Measurements from ENCODE around the gene KCNQ5.

Gene KCNQ5

GRCh38 chr6:72622094-72622940 lies 453 bp downstream of the KCNQ5 start:
- Histone ChIP-seq H3K27me3 (ENCODE audit: control insufficient read depth, insufficient read depth, low read length) (peaks cover 47% of the 10 kb centered on the region), H3K9me3 (ENCODE audit: control insufficient read depth, low read length) (no peaks in the 10 kb centered on the region), H3K9ac (ENCODE audit: low read length) (no peak overlapping the region), H3K4me1 (ENCODE audit: control insufficient read depth, insufficient read depth, low read length) (peaks cover 32% of the 10 kb centered on the region), H3K4me3 (ENCODE audit: low read length) (peak overlapping the region; percentile 44), H3K36me3 (ENCODE audit: control insufficient read depth, insufficient read depth, low read length) (no peaks in the 10 kb centered on the region)

DNA sequence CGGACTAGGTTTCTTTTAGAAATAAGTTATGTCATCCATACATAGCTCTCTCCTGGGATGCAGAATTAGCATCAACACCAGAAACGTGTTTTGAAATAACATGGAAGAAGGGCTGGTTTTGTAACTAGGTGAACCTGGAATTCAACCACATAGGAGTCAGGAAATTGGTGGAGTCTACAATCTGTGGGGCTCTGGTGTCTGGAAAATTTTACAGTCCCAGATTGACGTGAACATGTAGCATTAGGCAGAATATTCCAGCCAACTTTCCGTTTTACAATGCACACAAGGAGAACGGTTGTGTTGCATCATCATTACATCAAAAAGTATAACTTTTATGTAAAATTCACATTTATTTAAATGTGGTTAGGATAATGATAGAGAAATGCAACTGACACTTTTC lies 1.9 kb downstream of the KCNQ5 start:
- Histone ChIP-seq H3K9me3 (ENCODE audit: control insufficient read depth, low read length) (no peaks in the 10 kb centered on the region), H3K9ac (ENCODE audit: low read length) (no peak overlapping the region), H3K36me3 (ENCODE audit: control insufficient read depth, insufficient read depth, low read length) (no peaks in the 10 kb centered on the region), H3K4me3 (ENCODE audit: low read length) (no peak overlapping the region), H3K27me3 (ENCODE audit: control insufficient read depth, insufficient read depth, low read length) (peaks cover 47% of the 10 kb centered on the region), H3K4me1 (ENCODE audit: control insufficient read depth, insufficient read depth, low read length) (peaks cover 32% of the 10 kb centered on the region)

DNA sequence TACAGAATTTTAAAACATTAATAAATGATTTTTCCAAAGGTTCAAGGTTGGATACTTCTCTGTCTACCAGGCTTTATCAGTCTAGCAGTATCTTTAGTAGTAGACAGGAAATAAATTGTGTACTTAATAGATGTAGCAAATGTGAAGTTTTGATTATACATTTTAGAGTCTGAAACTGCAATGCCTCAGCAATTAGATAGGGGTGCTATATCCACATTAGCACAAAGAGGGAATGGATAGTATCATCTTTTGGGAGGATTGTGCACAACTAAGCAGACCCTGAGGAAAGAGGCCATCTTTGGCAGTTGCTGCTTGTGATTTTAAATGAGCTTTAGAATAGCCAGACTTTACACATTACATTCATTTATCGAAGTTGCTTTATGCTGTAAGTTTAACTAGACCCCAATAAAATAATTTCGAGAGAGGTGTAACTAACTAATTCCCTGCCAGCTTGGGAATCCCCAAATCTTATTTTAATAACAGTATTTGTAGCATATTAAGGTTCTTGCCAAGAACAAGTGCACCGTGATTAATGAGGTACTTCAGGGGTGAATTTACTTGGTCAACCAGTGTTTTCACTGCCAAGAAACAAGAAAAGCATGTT lies 2.8 kb downstream of the KCNQ5 start:
- Histone ChIP-seq H3K36me3 (ENCODE audit: control insufficient read depth, insufficient read depth, low read length) (no peaks in the 10 kb centered on the region), H3K27me3 (ENCODE audit: control insufficient read depth, insufficient read depth, low read length) (peaks cover 47% of the 10 kb centered on the region), H3K9ac (ENCODE audit: low read length) (no peak overlapping the region), H3K4me3 (ENCODE audit: low read length) (no peak overlapping the region), H3K9me3 (ENCODE audit: control insufficient read depth, low read length) (no peaks in the 10 kb centered on the region), H3K4me1 (ENCODE audit: control insufficient read depth, insufficient read depth, low read length) (peaks cover 32% of the 10 kb centered on the region)

- H3K9me3 ChIP-seq (ENCODE audit: control insufficient read depth, low read length): no peaks in the 10 kb centered on the region
- no peak overlapping the region for H3K9ac ChIP-seq (ENCODE audit: low read length)
- peaks cover 32% of the 10 kb centered on the region for H3K27me3 ChIP-seq (ENCODE audit: control insufficient read depth, insufficient read depth, low read length)
- H3K4me3 ChIP-seq (ENCODE audit: low read length): no peak overlapping the region
- peaks cover 23% of the 10 kb centered on the region for H3K4me1 ChIP-seq (ENCODE audit: control insufficient read depth, insufficient read depth, low read length)
- no peaks in the 10 kb centered on the region for H3K36me3 ChIP-seq (ENCODE audit: control insufficient read depth, insufficient read depth, low read length)
Observed at GRCh38 chr6:72626126-72626525, 4.3 kb downstream of the KCNQ5 start.

DNA sequence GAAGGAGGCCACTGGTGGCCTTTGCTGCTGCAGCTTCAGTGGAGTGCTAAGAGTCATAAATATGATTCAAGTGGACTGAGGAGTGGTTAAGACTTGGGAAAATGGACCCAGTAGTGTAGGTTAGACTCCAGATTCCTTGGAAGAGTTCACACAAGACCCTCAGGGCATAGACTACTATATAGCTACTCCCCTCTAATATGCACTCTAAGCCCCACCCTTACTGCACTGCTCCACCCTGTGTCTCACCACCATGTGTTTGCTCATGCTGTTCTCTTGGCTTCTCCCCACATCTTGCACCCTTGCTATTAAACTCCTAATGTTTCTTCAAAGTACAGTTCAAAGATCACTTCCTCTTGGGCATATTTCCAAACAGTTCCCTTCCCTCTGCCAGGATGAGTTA lies 5.7 kb downstream of the KCNQ5 start:
- Histone ChIP-seq H3K4me3 (ENCODE audit: low read length) (no peak overlapping the region), H3K36me3 (ENCODE audit: control insufficient read depth, insufficient read depth, low read length) (no peaks in the 10 kb centered on the region), H3K27me3 (ENCODE audit: control insufficient read depth, insufficient read depth, low read length) (peaks cover 18% of the 10 kb centered on the region), H3K4me1 (ENCODE audit: control insufficient read depth, insufficient read depth, low read length) (peaks cover 10% of the 10 kb centered on the region), H3K9me3 (ENCODE audit: control insufficient read depth, low read length) (no peaks in the 10 kb centered on the region), H3K9ac (ENCODE audit: low read length) (no peak overlapping the region)

GRCh38 chr6:72631480-72631879 lies 9.6 kb downstream of the KCNQ5 start:
- H3K4me1 ChIP-seq (ENCODE audit: control insufficient read depth, insufficient read depth, low read length): no peaks in the 10 kb centered on the region
- H3K9me3 ChIP-seq (ENCODE audit: control insufficient read depth, low read length): no peaks in the 10 kb centered on the region
- no peak overlapping the region for H3K4me3 ChIP-seq (ENCODE audit: low read length)
- H3K9ac ChIP-seq (ENCODE audit: low read length): no peak overlapping the region
- no peaks in the 10 kb centered on the region for H3K36me3 ChIP-seq (ENCODE audit: control insufficient read depth, insufficient read depth, low read length)
- H3K27me3 ChIP-seq (ENCODE audit: control insufficient read depth, insufficient read depth, low read length): no peaks in the 10 kb centered on the region

GRCh38 chr6:72635636-72636035 lies 13.8 kb downstream of the KCNQ5 start:
- H3K27me3 ChIP-seq (ENCODE audit: control insufficient read depth, insufficient read depth, low read length): no peaks in the 10 kb centered on the region
- no peaks in the 10 kb centered on the region for H3K36me3 ChIP-seq (ENCODE audit: control insufficient read depth, insufficient read depth, low read length)
- H3K4me3 ChIP-seq (ENCODE audit: low read length): no peak overlapping the region
- no peaks in the 10 kb centered on the region for H3K9me3 ChIP-seq (ENCODE audit: control insufficient read depth, low read length)
- no peak overlapping the region for H3K9ac ChIP-seq (ENCODE audit: low read length)
- H3K4me1 ChIP-seq (ENCODE audit: control insufficient read depth, insufficient read depth, low read length): no peaks in the 10 kb centered on the region

GRCh38 chr6:72636215-72636614 lies 14.4 kb downstream of the KCNQ5 start:
- H3K4me3 ChIP-seq (ENCODE audit: low read length): no peak overlapping the region
- no peaks in the 10 kb centered on the region for H3K27me3 ChIP-seq (ENCODE audit: control insufficient read depth, insufficient read depth, low read length)
- H3K4me1 ChIP-seq (ENCODE audit: control insufficient read depth, insufficient read depth, low read length): no peaks in the 10 kb centered on the region
- H3K9me3 ChIP-seq (ENCODE audit: control insufficient read depth, low read length): no peaks in the 10 kb centered on the region
- H3K36me3 ChIP-seq (ENCODE audit: control insufficient read depth, insufficient read depth, low read length): no peaks in the 10 kb centered on the region
- no peak overlapping the region for H3K9ac ChIP-seq (ENCODE audit: low read length)

DNA sequence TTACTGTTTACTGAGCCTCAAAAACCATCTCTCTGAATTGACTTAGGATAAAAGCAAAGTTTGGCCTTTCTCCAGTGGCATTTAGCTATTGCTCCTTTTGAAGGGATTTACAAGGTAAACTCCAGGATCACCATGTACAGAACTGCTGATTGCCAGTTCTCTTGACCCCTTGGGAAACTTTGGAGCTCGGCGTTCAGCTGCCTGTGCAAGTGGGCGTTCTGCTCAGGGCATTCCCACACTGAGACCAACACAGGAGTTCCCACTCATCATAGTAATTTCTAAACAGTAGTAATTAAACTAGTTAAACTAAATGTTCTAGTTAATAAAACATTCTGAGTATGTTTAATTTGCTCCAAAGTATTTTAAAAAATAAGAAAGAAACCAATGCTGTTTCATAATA lies 14.9 kb downstream of the KCNQ5 start:
- Histone ChIP-seq H3K27me3 (ENCODE audit: control insufficient read depth, insufficient read depth, low read length) (no peaks in the 10 kb centered on the region), H3K9me3 (ENCODE audit: control insufficient read depth, low read length) (no peaks in the 10 kb centered on the region), H3K4me3 (ENCODE audit: low read length) (no peak overlapping the region), H3K9ac (ENCODE audit: low read length) (no peak overlapping the region), H3K36me3 (ENCODE audit: control insufficient read depth, insufficient read depth, low read length) (no peaks in the 10 kb centered on the region), H3K4me1 (ENCODE audit: control insufficient read depth, insufficient read depth, low read length) (no peaks in the 10 kb centered on the region)

DNA sequence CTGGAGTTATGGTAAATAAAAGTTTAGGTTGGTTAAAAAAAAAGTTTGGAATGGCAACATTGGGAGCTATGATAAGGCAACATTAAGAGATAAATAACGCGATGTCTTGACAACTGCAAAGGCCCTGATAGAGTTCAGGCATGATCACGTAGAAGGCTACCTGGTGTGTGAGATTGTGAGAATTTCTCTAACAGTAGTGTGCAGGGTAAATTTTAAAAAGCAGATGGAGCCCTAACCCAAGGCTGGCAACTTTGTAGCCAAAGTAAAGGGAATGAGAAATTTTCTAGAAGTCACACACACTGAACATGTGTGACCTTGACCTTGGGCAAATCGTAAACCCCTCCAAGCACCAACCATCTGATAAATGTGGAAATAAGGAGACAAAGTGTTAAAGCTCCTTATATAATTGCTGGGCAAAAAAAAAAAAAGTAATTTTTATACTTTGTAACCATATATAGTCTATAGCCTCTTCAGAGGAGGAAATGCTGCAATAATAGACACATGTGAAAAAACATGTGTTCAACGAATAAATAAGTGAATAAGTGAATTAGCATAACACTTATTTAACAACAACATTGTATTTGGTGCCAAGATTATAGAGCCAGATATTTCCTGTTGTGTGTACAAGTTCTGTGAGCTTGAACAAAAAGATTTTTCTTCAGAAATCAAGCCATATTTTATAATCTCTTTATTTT lies 18.2 kb downstream of the KCNQ5 start:
- Histone ChIP-seq H3K9me3 (ENCODE audit: control insufficient read depth, low read length) (no peaks in the 10 kb centered on the region), H3K27me3 (ENCODE audit: control insufficient read depth, insufficient read depth, low read length) (peaks cover 3% of the 10 kb centered on the region)

DNA sequence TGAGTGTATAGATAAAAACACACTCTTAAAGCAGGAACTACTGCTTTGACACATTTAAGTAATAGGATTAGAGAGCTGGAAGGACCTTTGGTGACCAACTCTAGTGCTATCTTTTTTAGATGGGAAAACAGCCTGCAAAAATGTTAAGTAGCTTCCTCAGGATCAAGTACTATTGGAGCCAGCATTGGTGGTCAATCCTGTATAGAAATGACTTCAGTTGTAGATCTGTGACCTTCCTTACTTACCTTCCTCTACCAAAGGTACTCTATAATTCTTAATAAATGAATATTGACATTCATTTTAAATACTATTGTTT lies 18.7 kb downstream of the KCNQ5 start:
- Histone ChIP-seq H3K9me3 (ENCODE audit: control insufficient read depth, low read length) (no peaks in the 10 kb centered on the region), H3K27me3 (ENCODE audit: control insufficient read depth, insufficient read depth, low read length) (peaks cover 3% of the 10 kb centered on the region), H3K36me3 (ENCODE audit: control insufficient read depth, insufficient read depth, low read length) (no peaks in the 10 kb centered on the region), H3K9ac (ENCODE audit: low read length) (no peak overlapping the region), H3K4me1 (ENCODE audit: control insufficient read depth, insufficient read depth, low read length) (no peaks in the 10 kb centered on the region), H3K4me3 (ENCODE audit: low read length) (no peak overlapping the region)

More for the DNA sequence above, 18.2 kb downstream of the KCNQ5 start:
- Histone ChIP-seq H3K9ac (ENCODE audit: low read length) (no peak overlapping the region), H3K4me1 (ENCODE audit: control insufficient read depth, insufficient read depth, low read length) (no peaks in the 10 kb centered on the region), H3K4me3 (ENCODE audit: low read length) (no peak overlapping the region), H3K36me3 (ENCODE audit: control insufficient read depth, insufficient read depth, low read length) (no peaks in the 10 kb centered on the region)

- no peaks in the 10 kb centered on the region for H3K4me1 ChIP-seq (ENCODE audit: control insufficient read depth, insufficient read depth, low read length)
- peaks cover 3% of the 10 kb centered on the region for H3K27me3 ChIP-seq (ENCODE audit: control insufficient read depth, insufficient read depth, low read length)
- H3K9ac ChIP-seq (ENCODE audit: low read length): no peak overlapping the region
- H3K9me3 ChIP-seq (ENCODE audit: control insufficient read depth, low read length): no peaks in the 10 kb centered on the region
- H3K36me3 ChIP-seq (ENCODE audit: control insufficient read depth, insufficient read depth, low read length): no peaks in the 10 kb centered on the region
- H3K4me3 ChIP-seq (ENCODE audit: low read length): no peak overlapping the region
Observed at GRCh38 chr6:72642435-72642834, 20.6 kb downstream of the KCNQ5 start.
